ENCODE measurements around the gene CIAO2B.

CIAO2B gene

DNA sequence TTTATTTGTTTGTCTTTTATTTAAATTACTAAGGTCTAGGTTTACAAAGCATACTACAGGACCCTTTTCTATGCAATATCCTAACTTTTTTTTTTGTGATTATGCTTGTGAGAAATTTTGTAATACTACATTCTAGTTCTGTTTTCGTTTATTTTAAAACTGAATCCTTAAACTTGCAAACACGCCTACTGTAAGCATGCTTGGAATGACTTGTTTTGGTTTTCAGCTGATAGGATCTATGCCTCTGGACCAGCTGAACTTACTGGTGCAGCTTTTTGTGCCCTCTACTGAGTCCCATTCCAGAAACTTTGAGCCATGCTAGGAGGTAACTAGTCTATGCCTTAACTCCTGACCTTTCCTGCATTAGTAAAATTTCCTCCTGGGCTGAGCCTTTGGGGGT is 47.9 kb downstream of the CIAO2B start:
- DNase-seq (ENCODE audit: low read depth), result no peak

- DNase-seq (ENCODE audit: low read depth), result no peak
Measured at GRCh38 chr16:66885491-66885890, 48.7 kb downstream of the CIAO2B start.

GRCh38 chr16:66882702-66883101 is 51.5 kb downstream of the CIAO2B start:
- no peak for DNase-seq (ENCODE audit: low read depth)
